Measurements from ENCODE around the gene RHOBTB3.
A peak's percentile ranks its signal among the peaks of the same experiment; 100 is the strongest.

Gene RHOBTB3

GRCh38 chr5:95841914-95842812, 111.0 kb downstream of the RHOBTB3 start:
- DNase-seq (ENCODE audit: low read depth), result no peak

DNA sequence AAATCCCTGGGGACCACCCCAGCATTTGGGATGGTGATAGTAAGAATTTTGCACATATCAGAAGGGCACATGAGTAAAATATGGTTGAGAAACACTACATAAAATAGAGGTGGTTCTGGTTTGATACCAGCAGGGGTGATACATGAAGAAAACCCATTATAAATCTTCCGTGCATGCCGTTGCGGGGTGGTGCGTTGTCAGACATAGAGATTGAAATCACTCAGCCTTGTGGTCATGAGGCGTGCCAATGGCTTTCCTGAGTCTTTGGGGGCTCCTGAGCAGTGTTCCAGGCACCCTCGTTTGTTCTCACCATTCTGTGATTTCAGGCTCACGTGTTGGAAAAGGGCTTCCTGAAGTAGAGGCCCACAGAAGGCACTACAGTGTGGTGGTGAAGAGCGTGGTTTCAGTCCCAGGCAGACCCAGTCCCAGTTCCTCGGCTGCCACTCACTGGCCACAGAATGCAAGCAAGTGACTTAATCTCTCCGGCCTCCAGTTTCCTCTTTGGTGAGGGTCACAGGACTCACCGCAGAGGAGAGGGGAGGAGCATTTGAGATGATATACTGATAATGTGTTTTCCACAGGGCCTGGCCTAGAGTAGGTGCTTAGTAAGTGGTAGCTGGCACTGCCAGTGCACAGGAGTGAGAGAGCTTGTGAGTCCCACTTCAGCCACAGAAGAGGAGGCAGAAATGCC, 111.9 kb downstream of the RHOBTB3 start:
- peak; percentile 25 for DNase-seq (ENCODE audit: low read depth)

DNA sequence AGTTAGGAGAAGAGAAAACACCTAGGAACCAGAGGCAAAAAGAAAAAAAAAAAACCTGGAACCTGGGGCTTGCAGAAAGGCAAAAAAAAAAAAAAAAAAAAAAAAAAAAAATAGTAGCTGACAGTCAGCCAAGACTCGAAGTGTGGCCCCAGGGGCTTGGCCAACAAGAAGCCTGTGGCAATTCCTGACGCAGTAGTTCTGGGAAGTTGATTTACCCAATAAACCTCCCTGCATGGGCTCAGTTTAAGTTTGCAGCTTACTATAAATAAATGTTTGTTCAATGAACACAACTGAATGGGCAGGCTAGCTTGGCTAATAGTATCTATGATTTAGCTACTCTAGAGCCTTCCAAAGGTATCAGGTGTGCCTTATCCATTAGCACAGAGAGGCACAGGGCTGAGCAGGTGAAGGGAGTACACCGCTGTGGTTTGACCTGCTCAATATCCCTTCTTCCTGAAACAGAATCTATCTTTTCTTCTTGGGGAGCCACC, 112.6 kb downstream of the RHOBTB3 start:
- no peak for DNase-seq (ENCODE audit: low read depth)

DNA sequence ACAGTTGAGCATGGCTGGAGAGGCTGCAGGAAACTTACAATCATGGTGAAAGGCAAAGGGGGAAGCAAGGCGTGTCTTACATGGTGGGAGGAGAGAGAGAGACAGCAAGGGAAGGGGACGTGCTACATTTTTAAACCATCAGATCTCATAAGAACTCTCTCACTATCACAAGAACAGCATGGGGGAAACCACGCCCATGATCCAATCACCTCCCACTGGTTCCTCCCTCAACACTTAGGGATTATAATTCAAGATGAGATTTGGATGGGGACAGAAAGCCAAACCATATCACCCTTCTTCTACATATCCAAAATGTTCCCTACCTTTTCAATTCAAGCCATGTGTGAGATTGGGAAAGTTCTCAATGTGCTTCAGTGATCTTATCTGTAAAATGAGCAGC, 114.3 kb downstream of the RHOBTB3 start:
- DNase-seq (ENCODE audit: low read depth), result no peak

Measured in stimulated activated CD8-positive, alpha-beta memory T cell treated with anti-CD3 and anti-CD28 coated beads, Interleukin-15, amount 100 ng/mL, for 1 hour (primary cell).